Stimulated activated CD8-positive, alpha-beta memory T cell treated with anti-CD3 and anti-CD28 coated beads, Interleukin-2, amount 100 ng/mL, for 1 hour (primary cell): ENCODE data around the gene WFDC2.

ENCODE experiments used
- DNase-seq, 2 donors: peaks; one replicate each; pipeline ENCODE4 v3.0.0-alpha.2; 2020; ENCODE audit warnings: low read depth in 2 of 2

Gene WFDC2, protein sequence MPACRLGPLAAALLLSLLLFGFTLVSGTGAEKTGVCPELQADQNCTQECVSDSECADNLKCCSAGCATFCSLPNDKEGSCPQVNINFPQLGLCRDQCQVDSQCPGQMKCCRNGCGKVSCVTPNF

GRCh38 chr20:45469336-45470261, at the start of gene WFDC2:
WFDC2 (plus strand) TSS chr20:45469753; CDS start chr20:45469782, 29 bp downstream.
- no peak for DNase-seq

DNA sequence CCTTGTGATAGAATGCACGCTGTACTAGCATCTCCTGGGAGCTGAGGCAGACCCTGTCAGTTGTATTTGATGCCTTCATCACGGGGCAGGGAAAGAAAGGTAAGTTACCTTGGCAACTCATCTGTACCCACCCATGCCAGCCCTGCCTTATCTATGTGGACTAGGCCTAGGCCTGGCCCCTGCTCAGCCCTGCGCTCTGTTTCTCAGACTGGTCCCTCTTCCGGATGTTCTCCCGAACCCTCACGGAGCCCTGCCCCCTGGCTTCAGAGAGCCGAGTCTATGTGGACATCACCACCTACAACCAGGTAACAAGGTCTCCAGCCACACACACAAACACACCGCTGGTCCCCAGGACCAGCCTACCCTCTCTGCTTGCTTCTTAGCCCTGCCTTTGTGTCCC, 49.4 kb upstream of the WFDC2 start:
- DNase-seq = no peak

DNA sequence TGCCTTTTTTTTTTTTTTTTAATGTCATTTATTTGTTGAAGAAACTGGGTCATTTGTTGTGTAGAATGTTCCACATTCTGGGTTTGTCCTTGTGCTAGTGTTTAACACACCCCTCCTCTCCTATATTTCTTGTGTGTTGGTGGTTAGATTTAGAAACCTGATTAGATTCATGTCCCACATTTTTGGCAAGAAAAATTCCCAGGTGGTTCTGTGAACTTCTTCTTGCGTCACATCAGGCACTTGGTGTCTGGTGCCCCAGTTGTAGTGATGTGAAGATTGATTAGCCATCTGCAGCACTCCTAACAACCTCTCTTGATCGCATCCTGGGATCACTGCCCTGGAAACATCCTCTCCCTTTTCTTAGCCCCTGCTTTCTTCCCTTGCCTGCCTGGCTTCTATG, 45.9 kb upstream of the WFDC2 start:
- no peak for DNase-seq

GRCh38 chr20:45425561-45425960, 44.0 kb upstream of the WFDC2 start:
- no peak for DNase-seq

GRCh38 chr20:45426320-45427016, 43.1 kb upstream of the WFDC2 start:
- DNase-seq = no peak

- DNase-seq = no peak
Measured at GRCh38 chr20:45427236-45428149, 42.1 kb upstream of the WFDC2 start.

GRCh38 chr20:45429618-45430017, 39.9 kb upstream of the WFDC2 start:
- no peak for DNase-seq

DNA sequence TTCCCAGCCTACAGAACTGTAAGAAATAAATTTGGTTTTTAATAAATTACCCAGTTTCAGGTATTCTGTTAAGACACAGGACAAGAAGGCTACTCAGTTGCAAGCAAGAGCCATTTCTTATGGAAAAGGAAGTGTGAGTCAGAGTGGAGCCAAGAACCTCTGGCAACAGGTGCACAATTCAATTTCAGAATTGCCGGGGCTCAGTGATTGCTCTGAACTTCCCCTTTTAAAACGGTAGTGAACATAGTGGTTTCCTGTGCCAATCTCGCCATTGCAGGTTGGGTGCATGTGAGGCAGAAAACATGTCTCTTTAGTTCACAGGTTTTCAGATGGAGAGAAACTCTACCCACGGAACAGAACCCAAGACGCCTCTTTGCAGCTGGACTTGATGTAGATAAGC, 37.3 kb upstream of the WFDC2 start:
- DNase-seq = no peak

GRCh38 chr20:45433316-45433715, 36.2 kb upstream of the WFDC2 start:
- no peak for DNase-seq

DNA sequence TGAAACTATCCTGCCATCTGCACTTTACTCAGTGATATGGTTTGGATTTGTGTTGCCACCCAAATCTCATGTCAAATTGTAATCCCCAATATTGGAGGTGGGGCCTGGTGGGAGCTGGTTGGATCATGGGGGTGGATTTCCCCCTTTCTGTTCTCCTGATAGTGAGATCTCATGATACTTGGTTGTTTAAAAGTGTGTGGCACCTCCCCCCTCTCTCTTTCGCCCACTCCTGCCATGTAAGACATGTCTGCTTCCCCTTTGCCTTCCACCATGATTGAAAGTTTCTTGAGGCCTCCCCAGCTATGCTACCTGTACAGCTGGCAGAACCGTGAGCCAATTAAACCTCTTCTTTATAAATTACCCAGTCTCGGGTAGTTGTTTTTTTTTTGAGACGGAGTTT, 35.6 kb upstream of the WFDC2 start:
- no peak for DNase-seq

GRCh38 chr20:45436732-45437485, 32.6 kb upstream of the WFDC2 start:
- DNase-seq = peak; percentile 79 to 85

- no peak for DNase-seq
Measured at GRCh38 chr20:45440424-45440823, 29.1 kb upstream of the WFDC2 start.

GRCh38 chr20:45440891-45441685, 28.5 kb upstream of the WFDC2 start:
- no peak for DNase-seq

DNA sequence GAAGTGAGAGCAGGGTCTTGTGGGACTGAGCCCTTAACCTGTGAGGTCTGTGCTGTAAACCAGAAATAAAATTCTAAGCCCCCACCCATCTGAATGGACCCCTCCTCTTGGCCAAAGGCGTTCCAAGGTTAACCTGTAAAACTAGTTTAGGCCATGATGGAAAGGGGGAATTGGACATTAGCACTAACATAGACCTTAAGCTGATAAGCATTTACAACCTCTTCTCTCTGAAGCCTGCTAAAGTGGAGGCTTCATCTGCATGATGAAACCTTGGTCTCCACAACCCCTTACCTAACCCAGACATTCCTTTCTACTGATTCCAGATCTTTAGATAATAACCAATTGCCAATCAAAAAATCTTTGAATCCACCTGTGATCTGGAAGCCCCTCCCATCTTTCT, 27.8 kb upstream of the WFDC2 start:
- DNase-seq = no peak

- DNase-seq = no peak
Measured at GRCh38 chr20:45444050-45444449, 25.5 kb upstream of the WFDC2 start.

DNA sequence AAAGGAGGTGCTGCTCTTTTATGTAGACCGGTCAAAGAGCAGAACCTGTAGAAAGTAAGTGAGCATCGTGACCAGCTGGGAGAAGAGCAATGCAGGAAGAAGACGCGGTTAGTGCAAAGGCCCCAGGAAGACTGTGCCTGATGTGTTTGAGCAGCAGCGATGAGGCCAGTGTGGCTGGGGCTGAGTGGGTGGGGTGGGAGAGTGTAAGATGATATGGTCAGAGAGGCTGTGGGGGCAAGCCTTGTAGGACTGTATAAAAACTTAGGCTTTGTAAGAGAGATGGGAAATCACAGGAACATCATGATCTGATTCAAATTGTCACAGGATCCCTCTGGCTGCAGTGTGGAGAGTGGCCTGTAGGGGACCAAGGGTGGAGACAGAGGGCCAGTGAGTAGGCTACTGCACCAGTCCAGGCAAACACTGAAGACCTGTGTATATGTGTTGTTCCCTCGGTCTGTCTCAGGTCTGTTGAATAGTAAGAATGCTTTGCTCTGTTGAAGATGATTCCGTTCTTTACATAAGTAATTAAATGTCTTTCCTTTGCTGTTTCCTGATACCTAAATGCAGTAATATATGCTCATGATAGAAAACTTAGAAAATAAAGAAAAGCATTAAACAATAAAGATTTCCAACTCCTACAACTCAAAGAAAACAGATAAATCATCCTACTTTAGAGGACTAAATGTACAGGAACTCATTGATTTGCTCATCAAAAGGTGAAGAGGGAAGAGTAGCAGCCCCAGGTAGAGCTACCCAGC, 23.6 kb upstream of the WFDC2 start:
- no peak for DNase-seq

GRCh38 chr20:45448270-45448669, 21.3 kb upstream of the WFDC2 start:
- DNase-seq = no peak

GRCh38 chr20:45449528-45449927, 20.0 kb upstream of the WFDC2 start:
- DNase-seq = no peak

GRCh38 chr20:45450097-45450818, 19.3 kb upstream of the WFDC2 start:
- no peak for DNase-seq
